Kasumi-1 (cell line): ENCODE results near the gene EEA1.
"Not testable (repeated sequence)": the region's sequence is repeated elsewhere in the genome, so short reads cannot be mapped to it uniquely, and the experiment has no call there.

Source experiments
- DNase-seq, 2 experiments: peaks; one replicate each; lab custom pipeline; 2025; lab: John Stamatoyannopoulos, UW

Gene EEA1

GRCh38 chr12:92803903-92804302 is 125.2 kb downstream of the EEA1 start:
- no peak for DNase-seq

GRCh38 chr12:92802906-92803305 is 126.2 kb downstream of the EEA1 start:
- no peak for DNase-seq

- DNase-seq, result no peak
Observed at GRCh38 chr12:92796650-92797049, 132.4 kb downstream of the EEA1 start.

- DNase-seq, result no peak
Observed at GRCh38 chr12:92794814-92795213, 134.3 kb downstream of the EEA1 start.

- not testable (repeated sequence) for DNase-seq
Observed at GRCh38 chr12:92794356-92794755, 134.7 kb downstream of the EEA1 start.

- DNase-seq, result peak in 1 of 2 experiments; percentile 38
Observed at GRCh38 chr12:92786045-92786444, 143.1 kb downstream of the EEA1 start.

- DNase-seq, result no peak
Observed at GRCh38 chr12:92785563-92785950, 143.5 kb downstream of the EEA1 start.

- peak; percentile 92 to 95 for DNase-seq
Observed at GRCh38 chr12:92784797-92785562, 144.1 kb downstream of the EEA1 start.

- no peak for DNase-seq
Observed at GRCh38 chr12:92784356-92784755, 144.7 kb downstream of the EEA1 start.

- DNase-seq, result no peak
Observed at GRCh38 chr12:92779902-92780301, 149.2 kb downstream of the EEA1 start.

GRCh38 chr12:92778525-92778924 is 150.6 kb downstream of the EEA1 start:
- DNase-seq, result no peak

GRCh38 chr12:92775416-92775815 is 153.7 kb downstream of the EEA1 start:
- no peak for DNase-seq

GRCh38 chr12:92771001-92771400 is 158.1 kb downstream of the EEA1 start:
- DNase-seq, result no peak

GRCh38 chr12:92769124-92769901 is 159.8 kb downstream of the EEA1 start:
- DNase-seq, result peak; percentile 70 to 86

- DNase-seq, result no peak
Observed at GRCh38 chr12:92765871-92766270, 163.2 kb downstream of the EEA1 start.

GRCh38 chr12:92764831-92765230 is 164.3 kb downstream of the EEA1 start:
- DNase-seq, result no peak

- no peak for DNase-seq
Observed at GRCh38 chr12:92762773-92763172, 166.3 kb downstream of the EEA1 start.

GRCh38 chr12:92759634-92760268 is 169.3 kb downstream of the EEA1 start:
- DNase-seq, result no peak

- DNase-seq, result no peak
Observed at GRCh38 chr12:92757597-92758121, 171.4 kb downstream of the EEA1 start.

GRCh38 chr12:92756898-92757596 is 172.0 kb downstream of the EEA1 start:
- DNase-seq, result no peak

- no peak for DNase-seq
Observed at GRCh38 chr12:92753976-92754885, 174.9 kb downstream of the EEA1 start.
